AG08396 (cell line): ENCODE measurements around the gene GFPT2.

Experiments used
- DNase-seq: peaks from one replicate; pipeline ENCODE4 v3.0.0; 2012; ENCODE audit warnings: low spot score, mixed read lengths

Gene GFPT2

DNA sequence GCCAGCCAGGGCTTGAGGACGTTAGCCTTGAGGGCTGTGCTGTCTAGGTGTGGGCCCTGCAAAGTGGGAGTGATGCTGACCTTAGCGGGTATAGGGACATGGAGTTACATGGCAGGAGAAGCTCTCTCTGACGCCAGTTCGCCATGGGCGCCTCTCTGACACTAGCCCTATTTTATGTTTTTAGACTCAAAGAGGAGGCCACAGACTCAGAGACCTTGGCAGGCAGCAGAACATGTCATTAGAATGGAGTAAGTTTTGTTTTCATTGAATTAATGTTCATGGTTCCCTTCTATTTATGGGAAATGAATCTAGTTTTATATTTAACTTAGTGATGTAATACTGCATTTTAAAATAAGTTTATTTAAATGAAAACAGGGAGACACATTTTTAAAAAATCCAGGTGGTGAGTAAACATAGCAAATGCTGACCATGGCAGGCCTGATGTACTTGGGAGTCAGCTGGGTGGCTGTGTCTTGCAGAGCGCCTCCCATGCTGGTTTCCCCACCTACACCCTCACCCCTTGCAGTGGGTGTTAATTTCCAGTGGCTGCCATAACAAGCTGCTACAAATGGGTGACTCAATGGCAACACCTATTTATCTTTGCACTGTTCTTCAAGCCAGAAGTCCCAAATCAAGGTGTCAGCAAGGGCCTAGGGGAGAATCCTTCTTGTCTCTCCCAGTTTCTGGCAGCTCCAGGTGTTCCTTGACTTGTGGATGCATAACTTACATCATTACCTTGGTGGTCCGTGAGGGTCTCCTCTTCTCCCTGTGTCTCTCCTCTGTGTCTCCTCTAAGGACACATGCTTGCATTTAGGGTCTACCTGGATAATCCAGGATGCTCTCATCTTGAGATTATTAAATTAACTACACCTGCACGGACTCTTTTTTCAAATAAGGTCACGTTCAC lies 25.6 kb upstream of the GFPT2 start:
- DNase-seq = no peak

DNA sequence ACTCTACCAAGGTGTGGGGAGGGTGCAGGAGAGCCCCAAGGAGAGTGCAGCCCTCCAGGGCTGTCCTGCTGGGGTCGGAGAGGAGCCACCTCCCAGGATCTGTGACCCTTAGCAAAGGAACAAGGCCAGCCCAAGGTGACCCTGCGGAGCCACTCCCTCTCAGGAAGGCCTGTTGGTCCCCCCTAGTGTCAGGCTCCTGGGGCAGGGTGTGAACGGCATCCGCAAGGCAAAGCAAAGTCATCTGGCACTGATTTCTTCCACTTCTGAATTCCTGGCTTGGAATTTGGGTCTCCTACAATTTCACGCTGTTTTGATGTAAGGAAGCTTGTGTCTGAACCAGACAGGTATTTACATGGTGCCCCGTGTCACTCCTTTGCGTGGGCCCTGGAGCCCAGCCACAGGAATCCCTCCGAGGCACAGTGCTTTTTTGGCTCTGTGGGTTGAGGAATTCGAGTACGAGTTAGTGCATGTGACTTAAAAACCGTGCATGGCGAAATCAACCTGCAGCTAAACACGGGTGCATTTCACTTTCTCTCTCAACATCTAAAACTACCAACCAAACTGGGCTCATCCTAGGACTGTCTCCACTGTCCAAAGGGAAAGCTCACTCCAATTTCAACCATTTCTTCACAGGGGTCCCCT lies 24.5 kb upstream of the GFPT2 start:
- DNase-seq = no peak

- no peak for DNase-seq
Measured at GRCh38 chr5:180376511-180376910, 23.4 kb upstream of the GFPT2 start.

DNA sequence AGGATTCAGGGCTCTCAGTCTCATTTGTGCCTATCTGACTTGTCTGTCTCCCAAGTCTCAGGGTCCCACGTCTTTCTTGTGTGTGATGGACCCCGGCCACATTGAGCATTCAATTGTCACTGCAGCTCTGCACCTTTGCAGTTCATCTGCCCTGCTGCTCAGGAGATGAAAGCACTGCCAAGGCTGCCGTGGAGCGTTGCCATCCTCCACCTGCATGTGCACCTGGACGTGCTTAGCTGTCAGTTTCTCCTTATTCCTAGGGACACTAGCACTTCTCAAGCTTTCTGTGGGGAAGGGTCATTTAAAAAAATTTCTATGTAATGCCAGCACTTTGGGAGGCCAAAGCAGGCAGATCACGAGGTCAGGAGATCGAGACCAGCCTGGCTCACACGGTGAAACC lies 22.8 kb upstream of the GFPT2 start:
- DNase-seq = no peak

DNA sequence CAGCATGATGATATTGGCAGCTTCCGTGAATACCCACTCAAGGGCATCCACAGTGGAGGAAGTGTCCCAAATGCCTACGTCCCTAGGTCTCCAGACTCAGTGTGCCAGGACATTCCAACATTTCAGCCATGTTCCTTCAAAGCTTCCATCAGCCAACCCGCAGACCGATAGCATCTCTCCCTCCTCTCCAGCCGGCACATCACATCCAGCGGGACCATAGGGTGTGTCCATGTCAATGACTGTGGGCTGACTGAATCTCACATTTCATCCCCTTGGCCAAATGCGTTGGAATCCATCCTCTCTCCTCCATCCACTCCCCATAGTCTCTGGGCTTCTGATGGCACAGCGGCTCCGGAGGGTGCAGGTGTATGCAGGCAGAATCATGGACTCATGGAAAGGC lies 22.2 kb upstream of the GFPT2 start:
- no peak for DNase-seq

DNA sequence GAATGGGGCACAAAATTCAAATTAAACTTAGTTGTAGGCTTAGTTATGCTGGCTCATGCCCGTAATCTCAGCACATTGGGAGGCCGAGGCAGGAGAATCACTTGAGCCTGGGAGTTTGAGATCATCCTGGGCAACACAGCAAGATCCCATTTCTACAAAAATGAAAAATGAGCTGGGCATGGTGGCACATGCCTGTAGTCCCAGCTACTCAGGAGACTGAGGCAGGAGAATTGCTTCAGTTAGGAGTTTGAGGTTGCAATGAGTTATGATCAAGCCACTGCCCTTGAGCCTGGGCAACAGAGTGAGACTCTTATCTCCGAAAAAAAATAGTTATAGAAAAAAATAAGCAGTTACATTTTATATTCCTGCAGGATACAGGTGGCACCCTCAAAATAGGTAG lies 20.7 kb upstream of the GFPT2 start:
- no peak for DNase-seq

DNA sequence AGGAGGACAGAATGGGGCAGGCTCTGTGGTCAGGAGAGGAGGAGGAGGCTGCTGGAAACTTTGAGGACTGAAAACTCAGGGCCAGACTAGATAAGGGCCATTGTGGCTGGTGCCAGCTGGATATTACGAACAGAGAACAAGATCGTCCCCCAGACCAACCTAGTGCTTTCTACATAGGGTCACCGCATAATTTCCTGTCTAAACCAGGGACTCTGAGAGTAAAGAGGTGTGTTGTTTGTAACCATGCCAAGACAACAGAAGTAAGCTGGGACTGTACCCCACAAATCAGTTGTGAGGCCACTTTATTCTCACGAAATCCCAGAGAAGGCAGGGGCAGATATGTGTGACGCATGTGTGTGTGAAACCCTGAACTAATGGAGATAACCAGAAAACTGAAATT lies 20.3 kb upstream of the GFPT2 start:
- DNase-seq = no peak

DNA sequence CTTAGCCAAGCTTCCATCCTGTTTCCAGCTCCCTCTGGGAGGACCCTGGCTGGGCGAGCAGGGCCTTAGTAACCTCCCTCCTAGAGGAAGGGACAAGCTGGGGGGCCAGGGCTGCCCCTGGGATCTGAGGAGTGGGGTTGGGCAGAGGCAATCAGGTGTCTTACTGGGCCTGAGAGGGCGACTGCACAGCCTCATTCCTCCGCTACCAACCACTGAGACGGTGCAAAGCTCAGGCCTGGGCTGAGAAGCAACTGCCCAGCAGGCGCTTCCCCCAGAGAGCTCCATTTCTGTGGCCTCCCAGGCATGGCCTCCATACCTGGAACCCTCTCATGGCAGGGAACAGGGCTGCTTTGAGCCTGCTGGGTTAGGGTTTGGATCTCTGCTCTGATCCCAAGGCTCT lies 18.8 kb upstream of the GFPT2 start:
- no peak for DNase-seq

DNA sequence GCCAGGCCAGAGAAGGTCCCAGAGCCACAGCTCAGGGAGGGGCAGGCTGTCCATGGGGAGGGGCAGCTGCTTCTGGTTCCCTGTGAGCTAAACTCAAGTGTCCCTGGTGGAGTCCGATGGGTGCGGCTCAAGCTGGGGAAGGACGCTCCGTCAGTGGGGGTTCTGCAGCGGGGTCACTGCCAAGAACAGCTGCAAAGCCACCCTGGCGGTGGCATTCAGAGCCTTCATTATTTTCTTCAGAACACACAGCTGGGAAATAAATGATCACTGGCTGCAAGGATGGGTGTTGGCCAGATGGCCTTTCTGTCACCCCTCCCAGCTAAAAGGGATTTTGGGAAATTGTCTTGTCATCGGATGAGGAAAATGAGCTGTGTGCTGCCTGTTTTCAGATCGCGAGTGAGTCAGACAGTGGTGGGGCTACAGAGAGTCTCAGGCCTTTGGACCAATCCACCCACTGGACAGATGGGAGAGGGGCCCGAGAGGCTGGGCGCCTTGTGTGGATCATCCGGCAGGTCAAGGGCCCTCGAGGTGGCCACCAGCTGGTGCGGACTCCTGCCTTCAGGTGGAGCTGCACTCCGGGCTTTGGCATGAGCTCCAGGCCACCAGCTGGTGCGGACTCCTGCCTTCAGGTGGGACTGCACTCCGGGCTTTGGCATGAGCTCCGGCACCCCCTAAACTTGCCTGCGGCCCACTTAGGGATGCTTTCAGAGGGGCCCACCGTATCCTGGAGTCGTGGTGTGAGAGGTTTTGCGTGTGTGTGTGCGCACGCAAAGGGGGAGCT lies 17.9 kb upstream of the GFPT2 start:
- no peak for DNase-seq

GRCh38 chr5:180367991-180368390 lies 14.9 kb upstream of the GFPT2 start:
- no peak for DNase-seq

DNA sequence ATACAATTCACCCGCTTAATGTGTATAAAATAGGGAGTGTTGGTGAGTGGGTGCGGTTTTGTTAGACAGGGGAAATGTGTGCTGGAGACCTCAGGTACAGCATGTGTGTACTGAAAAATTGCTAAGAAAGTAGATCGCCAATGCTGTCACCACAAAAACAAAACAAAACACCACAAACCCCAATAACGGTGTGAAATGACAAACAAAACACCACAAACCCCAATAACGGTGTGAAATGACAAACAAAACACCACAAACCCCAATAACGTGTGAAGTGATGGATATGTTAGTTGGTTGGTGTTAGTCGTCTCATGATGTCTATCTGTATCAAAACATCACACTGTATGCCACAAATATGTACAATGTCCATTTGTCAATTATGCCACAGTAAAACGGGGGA lies 14.2 kb upstream of the GFPT2 start:
- DNase-seq = no peak

DNA sequence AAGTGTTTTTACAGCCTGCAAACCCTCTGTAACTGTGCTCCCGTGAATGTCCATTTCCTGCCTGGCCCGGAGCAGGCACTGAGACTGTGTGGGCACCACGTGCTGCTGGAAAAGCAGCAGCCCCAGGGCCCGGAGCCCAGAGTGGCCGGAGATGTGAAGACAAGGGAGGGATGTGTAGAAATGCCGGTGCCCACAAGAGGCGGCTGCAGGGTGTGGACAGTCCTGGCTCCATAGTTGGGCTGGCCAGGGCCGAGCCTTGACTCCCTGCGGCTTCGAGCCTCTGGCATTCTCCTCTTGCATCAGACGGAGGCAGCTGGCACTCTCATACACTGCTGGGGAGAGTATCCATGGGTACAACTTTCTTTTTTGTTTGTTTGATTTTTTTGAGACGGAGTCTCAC lies 13.2 kb upstream of the GFPT2 start:
- no peak for DNase-seq

DNA sequence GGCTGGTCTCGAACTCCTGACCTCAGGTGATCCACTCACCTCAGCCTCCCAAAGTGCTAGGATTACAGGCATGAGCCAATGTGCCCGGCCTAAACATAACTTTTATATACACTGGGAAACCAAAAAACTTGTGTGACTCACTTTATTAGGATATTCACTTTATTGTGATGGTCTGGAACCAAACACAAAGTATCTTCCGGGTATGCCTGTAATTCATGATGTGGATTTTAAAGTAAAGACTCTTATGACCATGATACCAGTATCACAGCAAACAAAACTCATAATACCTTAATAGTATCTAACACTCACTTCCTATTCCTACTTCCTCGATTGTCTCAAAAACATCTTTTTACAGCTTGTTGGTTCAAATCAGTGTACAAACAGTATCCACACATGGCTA lies 12.7 kb upstream of the GFPT2 start:
- DNase-seq = no peak

GRCh38 chr5:180364306-180364856 lies 11.2 kb upstream of the GFPT2 start:
- no peak for DNase-seq

- DNase-seq = no peak
Measured at GRCh38 chr5:180360078-180360957, 7.2 kb upstream of the GFPT2 start.

GRCh38 chr5:180358694-180359093 lies 5.6 kb upstream of the GFPT2 start:
- no peak for DNase-seq

- no peak for DNase-seq
Measured at GRCh38 chr5:180358179-180358578, 5.0 kb upstream of the GFPT2 start.

GRCh38 chr5:180354966-180355365 lies 1.8 kb upstream of the GFPT2 start:
- no peak for DNase-seq

GRCh38 chr5:180353980-180354452 lies 880 bp upstream of the GFPT2 start:
- DNase-seq = no peak

- peak; percentile 70 for DNase-seq
Measured at GRCh38 chr5:180352116-180353047, 754 bp downstream of the GFPT2 start.
